Fibroblast of skin of abdomen (primary cell): ENCODE measurements around the gene CDSN.

Experiments used
- DNase-seq: peaks from one replicate; pipeline ENCODE4 v3.0.0-alpha.2; 2013

CDSN gene

DNA sequence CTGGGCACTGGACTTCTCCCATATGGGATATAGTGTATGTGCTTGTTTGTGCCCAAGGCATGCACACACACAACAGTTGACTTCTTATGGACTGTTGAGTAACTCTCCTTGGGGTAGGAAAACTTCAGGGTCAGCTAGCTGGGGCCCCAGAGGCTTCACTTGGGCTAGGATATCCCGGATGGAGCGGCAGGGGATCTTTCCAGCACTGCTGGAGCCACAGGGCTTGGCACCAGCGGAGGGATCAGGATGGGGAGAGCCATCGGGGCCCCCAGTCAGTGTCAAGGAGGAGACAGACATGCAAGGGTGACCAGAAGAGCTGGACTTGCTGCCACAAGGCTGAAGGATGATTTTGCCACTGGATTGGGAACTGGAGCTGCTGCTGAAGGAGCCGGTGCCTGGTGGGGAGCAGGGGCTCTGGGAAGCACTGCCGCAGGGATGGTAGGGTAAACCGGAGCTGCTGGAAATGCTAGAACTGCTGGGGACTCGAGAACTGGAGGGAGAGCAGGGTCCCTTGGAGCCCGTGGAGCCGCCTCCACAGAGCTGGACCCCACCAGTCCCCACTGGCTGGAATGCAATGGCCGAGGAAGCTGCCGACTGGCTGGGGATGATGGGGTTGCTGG, 4.2 kb downstream of the CDSN start:
- DNase-seq = no peak

DNA sequence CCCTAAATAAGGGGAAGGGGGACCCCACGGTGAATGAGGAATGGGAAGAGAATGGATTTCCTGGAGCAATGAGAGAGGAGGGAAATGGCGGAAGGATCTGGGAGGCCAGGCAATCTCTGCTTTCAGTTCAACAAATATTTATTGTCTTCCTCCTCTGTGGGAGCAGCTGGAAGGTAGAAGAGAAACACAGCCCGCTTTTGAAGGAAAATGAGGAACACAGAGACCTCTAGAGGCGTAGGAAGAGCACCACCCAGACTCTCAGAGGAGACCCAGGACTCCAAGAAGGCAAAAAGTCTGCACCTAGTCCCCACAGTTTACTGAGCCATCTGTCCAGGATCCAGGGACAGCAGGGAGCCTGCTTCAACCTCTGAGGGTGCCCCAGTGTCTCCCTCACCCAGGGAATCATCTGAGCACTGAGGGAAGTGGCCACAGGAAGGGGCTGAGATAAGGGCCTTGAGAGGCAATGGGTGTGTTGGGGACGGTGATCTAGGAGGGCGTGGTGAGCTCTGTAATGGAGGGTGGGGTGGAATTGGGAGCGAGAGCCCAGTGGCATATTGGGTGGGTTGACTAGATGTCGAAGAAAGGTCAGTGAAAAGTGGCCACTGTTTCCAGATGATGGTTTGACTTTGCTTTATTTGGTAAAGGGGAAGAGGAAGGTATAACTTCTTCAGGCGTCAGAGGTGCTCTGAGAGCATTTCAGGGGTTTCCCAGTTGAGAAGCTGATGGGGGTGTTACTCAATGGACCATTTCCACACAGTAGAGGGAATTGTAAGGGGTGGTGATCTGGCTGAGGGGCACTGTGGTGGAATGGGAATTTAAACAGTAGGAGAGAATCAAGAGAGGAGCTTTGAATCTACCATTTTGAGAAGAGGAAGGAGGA, 5.0 kb downstream of the CDSN start:
- DNase-seq = peak; percentile 74

DNA sequence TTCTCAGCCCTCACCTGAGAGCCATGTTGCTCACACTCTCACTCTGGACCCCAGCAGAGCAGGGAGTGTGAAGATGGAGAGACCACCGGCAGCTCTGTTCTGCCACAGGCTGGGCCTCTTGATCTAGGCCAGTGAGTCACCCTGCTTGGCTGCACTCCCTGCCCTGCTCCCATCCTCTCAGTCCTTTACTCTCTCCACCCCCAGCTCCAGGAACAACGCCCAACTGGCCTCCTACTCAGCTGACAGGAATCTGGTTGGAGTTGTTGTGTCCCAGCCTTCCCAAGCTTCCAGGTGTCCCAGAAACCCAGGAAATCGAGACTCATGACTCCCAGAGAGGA, 5.7 kb downstream of the CDSN start, which contains the start of gene PSORS1C1:
PSORS1C1 (plus strand) TSS at position 260 of the 338 bp plus-strand sequence. CDS start 14,833 bp downstream, outside the sequence.
- DNase-seq = peak; percentile 97

DNA sequence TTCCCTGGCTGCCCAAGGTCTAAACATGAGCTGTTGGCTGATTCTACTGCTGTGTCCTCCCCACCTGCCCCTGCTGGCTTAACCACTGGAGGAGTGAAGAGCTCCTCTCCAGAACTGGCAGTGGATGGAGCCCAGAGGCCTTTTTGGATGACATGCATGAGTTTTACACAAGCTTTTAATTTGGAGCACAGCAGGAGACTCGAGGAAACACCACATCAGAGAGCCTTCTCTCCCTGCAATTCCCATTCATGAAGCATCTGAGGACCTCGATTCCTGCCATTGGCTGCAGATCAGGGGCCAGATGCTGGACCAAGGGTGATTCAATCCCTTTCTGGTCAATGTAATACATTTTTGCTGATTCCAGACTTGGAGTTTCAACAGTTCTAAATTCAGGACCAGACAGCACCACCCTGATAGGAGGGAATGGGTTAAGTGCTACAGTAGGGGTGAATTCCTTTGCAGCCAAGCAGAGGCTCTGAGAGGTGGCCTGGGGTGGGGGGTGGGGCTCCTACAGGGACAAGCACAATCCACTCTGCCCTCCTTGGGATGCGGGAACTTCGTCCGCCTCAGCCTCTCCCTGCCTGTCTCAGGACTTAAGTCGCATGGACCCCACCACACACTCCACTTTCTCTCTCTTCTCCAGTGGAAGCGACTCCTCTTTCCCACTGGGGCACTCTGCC, 6.2 kb downstream of the CDSN start:
- peak; percentile 89 for DNase-seq

DNA sequence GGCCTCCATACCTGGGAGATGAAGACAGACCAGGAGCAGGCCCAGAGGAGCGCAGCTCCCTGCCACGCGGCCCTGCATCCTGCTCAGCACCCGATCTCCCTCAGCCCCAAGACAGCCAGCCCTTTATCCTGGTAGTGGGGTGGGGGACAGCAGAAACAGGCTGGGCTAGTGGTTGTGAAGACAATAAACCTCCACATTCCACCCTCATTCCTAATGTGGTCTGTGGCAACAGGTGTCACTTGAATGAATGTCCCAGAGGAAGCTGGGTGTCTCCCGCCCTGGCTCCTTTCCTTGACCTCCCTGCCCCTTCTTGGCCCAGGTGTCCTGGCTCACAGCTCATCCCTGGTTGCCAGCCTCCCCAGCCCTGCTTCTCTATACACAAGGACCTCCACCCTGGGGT, 7.8 kb downstream of the CDSN start, which contains the start of gene C6orf15:
C6orf15 (minus strand) TSS at position 98 of the 400 bp plus-strand sequence; CDS start at position 78, 20 bp downstream.
- no peak for DNase-seq

DNA sequence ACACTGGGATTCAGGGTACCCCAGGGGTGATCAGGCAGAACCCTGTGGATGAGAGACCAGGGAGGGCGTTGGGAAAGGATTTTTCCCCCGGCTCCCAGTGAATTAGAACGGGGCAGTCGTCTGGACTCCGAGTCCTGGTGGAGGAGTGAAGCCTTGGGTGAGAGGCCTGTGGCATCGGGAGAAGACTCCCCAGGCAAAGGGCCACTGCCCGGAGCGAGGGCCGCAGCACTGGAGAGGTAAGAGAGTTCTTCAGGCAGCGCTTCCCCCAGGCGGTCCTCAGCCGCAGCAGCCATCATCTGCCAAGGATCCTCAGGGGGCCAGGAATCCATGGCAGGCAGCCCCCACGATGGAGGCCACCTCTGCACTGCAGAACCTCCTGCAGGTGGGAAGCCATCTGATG, 8.5 kb downstream of the CDSN start:
- DNase-seq = no peak

DNA sequence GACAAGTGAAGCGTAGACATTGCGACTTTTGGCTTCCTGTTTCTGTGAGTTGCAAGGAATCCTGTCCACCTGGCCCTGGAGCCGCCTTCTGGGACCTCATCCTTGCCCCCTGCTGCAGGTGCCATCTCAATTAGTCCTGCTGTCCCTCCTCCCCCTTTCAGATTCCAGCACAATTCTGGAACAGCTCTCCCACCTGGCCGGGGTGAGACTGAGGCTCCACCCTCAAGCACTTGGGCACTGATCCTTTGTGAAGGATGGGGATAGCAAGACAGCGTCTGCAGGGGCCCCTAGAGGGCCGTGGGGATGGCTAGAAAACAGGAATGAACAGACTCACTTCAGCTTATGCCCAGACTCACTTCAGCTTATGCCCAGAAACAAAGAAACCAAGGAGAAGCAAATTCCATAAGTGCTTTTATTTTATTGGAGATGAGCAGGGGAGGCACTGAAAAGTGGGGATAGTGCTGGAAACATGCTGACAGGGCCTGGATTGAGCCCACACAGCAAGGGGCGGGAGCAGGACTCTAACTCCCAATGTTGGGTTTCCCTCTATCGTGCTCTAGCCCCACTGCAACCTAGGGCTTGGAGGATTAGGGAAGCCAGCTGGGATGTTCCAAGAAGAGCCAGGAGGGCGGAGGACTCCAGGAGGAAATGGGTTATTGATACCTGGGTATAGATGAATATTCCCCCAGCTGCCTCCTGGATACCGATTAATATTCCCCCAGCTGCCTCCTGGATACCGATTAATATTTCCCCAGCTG, 9.2 kb downstream of the CDSN start:
- DNase-seq = no peak

DNA sequence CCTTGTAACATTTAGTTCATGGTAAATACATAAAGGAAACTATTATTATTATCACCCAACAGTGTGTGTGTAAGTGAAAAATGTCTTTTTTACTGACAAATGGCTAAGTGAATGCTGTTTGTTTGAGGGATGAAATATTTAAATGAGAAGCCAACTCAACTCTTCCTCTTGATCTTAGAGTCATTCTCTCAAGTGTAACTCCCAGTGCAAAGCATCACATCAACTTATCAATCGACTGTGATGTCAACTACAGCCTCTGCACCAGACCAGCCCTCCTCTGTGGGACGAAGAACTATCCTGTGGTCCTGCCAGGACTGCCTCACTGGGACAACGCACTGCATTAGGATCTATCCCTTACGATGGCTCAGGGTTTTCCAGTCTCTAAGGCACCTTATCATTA, 13.2 kb downstream of the CDSN start:
- DNase-seq = no peak

DNA sequence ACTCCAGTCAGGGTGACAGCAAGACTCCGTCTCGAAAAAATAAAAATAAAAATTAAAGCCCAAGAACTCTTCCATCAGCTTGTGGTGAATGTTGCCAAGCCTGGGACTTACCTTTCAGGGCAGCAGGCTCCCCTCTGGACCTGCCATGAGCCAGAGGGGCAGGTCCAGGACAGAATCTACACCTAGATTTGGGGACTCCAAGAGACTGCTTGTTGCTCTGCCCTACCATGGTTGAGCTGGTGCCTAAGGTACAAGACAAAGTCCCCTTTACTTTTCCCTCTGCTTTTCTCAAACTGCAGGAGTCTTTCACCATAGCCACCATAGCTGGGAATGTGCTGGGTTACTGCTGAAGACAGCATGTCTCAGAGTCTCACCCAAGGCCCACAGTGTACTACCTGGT, 17.1 kb downstream of the CDSN start:
- DNase-seq = no peak

DNA sequence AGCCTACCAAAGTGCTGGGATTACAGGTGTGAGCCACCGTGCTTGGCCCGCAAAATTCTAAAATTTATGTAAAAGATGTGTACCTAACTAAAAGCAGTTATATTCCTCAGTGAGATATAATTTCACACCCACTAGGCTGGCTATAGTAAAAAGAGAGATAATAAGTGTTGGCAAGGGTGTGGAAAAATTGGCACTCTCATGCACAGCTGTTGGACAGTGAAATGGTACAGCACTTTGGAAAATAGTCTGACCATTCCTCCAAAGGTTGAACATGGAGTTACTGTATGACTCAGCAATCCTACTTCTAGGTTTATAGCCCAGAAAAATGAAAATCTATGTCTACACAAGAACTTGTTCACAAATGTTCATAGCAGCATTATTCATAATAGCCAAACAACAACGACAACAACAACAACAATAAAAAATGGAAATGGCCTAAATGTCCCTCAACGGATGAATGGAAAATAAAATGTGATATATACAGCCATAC, 21.8 kb downstream of the CDSN start:
- no peak for DNase-seq

DNA sequence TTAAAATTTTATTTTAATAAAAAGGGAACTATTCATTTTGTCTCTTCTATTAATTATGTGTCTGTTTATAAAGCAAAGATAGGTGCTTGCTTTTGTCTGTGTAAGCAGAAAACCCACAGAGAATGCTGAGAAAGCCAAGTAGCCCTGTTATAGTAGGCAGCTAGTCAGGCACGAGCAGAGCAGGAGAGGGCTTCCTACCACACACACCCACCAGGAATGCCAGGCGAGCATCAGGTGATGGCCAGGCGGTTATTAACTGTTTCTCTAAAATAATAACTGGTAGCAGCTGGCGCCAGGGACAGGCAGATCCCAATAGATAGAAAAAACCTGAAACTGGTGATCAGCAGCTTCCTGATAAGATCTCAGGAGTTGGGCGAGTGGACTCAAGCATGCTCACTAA, 23.6 kb downstream of the CDSN start:
- DNase-seq = no peak

DNA sequence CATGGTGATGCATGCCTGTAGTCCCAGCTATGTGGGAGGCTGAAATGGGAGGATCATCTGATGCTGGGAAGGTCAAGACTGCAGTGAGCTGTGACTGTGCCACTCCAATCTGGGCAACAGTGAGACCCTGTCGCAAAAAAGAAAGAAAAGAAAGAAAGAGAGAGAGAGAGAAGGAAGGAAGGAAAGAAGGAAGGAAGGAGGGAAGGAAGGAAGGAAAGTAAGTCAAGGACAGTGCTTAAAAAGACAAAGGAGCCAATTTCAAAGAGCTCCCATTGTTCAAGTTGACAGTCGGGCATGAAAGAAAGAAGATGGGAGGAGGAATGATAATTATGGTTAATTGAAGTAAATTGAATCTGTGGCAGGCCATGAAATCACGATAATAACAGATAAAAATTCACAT, 24.0 kb downstream of the CDSN start:
- DNase-seq = no peak

DNA sequence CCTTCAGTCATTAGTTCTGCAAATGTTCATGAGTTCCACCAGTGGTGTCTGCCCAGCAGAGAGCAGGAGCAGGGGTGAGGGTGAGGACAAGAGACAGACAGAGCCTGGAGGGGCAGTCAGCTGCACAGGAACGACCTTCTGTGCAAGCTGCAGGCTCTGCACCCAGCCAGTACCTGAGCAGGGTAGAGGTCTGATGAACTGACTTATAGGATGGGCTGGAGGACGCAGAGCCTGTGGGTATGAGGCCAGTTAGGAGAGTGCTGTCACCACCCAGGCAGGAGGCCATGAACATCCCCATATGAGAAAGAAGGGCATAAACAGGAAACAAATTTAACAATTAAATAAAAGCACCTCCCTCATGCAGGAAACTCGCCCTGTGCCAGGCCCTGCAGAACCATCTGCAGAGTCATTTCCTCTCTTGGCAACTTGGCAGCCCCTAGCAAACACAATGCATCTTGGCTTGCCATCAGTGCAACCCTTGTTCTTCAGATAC, 25.8 kb downstream of the CDSN start:
- no peak for DNase-seq

DNA sequence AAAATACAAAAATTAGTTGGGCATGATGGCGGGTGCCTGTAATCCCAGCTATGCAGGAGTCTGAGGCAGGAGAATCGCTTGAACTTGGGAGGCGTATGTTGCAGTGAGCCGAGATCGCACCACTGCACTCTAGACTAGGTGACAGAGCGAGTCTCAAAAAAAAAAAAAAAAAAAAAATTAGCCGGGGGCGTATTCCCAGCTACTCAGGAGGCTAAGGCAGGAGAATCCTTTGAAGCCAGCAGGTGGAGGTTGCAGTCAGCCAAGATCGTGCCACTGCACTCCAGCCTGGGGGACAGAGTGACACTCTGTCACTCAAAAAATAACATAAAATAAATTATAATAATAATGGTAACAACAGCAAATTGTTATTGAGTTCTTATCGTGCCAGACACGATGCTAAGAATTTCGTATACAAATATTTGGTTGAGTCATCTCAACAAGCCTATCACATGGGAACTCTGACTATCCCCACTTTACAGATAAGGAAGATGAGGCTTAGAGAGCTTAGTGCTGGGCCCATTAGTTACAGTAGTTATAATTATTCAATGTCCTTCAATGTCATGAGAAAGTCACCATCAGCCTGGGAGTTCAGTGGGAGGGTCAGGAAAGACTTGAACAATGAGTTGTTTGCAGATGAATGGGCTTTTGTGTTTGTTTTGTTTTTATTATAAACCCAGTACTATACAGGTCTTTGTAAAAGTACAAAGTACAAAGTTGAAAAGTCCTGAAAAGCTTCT, 27.3 kb downstream of the CDSN start:
- no peak for DNase-seq

DNA sequence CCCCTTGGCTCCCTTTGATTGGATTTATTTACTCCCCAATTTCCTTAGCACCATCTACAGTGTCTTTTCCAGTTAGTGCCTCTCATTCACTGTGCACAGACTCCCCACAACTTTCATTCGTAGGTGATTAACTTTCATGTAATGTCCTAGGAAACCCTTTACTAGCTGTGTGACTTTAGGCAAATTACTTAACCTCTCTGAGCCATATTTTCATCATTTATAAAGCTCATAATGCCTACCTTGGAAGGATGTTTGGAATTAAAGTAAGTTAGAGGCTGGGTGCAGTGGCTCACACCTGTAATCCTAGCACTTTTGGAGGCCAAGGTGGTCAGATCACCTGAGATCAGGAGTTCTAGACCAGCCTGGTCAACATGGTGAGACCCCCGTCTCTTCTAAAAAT, 28.0 kb downstream of the CDSN start:
- DNase-seq = no peak

DNA sequence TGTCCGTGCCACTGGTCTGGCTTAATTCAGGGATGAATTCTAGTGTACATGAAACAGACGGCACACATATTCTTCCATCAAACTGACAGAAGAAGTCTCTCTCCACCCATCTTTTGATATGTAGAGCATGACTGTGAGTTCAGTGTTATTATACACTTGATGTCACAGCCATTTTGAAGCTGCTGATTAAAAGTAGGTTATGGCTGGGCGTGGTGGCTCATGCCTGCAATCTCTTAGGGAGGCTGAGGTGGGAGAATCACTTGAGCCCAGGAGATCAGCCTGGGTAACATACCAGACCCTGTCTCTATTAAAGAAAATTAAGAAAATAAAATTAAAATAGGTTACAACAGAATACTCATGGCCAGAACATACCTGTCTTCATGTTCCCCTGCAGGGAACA, 28.6 kb downstream of the CDSN start:
- DNase-seq = no peak

DNA sequence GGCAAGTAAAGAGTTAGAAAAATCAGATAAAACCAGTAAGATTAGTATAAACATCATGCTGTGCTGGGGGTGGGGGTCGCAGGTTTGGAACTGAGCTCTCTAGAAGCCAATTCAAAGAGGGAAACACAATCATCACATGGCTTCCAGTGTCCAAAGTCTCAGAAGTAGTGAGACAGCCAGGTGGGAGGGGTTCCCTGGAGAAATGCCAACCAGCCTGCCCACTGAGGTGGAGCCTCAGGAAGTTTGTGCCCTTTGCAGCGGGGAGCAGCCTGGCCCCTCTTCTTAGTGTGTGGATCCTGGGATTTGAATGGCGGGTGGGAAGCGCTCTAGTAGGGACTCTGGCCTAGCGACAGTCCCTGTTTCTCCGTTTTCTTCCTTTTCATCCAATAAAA, 29.3 kb downstream of the CDSN start:
- DNase-seq = no peak

DNA sequence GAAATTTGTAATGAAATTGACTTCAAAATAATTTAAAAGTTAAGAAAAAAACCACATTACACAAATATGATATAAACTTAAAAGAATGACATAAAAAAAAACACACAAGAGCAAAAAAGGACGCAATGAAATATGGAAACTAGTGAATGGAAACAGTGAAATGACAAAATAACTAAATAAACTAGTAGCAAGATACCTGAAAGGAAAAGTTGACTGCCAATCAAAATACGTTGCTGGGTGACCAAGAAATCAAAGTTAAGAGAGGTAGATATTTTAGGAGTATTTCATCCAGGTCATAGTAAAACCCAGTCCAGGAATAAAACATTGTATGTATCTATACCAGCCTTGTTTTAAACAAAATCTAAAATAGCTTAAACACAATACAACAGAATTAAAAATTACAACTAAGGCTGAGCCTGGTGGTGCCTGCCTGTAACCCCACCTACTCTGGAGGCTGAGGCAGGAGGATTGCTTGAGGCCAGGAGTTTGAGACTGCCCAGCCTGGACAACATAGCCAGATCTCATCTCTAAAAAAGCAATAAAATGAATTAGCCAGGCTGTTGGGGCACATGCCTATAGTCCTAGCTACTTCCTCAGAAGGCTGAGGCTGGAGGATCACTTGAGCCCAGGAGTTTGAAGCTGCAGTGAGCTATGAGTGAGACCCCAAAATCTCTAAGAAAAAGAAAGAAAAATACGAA, 29.8 kb downstream of the CDSN start:
- DNase-seq = no peak

DNA sequence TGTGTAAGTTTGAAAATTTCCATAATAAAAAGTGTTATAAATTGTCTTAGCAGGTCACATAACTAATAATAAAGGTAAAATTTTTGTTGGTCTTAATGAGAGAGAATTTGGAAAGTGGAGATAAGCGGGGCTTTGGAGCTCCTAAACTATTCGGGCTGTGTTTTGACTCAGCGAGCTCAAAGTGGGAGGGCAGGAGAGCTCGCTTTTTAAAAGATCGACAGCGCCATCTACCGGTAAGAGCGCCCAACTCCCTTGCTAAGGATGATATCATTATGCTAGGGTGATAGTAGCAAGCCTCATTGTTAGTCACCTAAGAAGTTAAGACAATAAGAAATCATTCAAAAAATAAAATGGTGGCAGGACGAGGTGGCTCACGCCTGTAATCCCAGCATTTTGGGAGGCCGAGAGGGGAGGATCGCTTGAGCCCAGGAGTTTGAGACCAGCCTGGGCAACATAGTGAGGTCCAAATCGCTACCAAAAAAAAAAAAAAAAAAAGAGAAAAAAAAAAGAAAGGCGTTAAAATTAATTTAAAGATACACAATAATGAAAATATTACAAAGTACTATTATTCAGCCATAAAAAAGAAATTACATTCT, 32.7 kb downstream of the CDSN start:
- peak; percentile 85 for DNase-seq

DNA sequence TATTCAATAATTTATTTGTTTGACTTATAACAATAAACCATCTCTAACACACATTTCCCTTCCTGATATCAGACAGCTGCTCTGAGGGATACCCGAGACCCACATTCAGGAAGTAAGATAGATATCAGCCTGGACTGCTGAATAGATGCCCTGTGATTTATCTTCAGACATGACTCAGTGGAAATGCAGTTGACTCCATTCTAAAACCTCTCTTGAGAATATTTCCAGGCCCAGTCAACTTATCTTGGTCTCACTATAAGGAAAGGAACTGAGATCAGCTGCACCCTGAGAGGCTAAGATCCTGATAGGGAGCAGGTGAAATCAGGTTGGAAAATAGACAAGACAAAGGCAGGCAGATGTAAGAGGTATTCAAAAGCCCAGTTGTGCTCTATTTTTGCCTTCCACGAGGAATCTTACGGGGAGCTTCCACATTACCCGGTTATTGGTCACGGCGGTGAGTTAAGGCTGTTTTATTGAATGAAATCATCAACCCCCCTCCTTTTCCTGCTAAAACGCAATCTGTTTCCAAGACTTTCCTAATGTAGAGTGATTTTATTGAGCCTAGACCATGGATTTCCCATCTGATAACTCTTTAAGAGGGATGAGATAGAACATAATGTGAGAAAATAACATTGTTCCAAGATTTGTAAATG, 33.3 kb downstream of the CDSN start:
- peak; percentile 83 for DNase-seq
